B cell (primary cell): ENCODE measurements around the gene RIMS3. TPM values are rescaled to one million over a fixed set of nuclear protein-coding genes. Genes with fewer than 3 reads are reported as not detected.

Experiments
- ATAC-seq: fragments of 200-7000 bp; cut with Tn5 transposase; one replicate; pipeline ENCODE4 v1.10.0; 2021; ENCODE audit warnings: low read depth, mild to moderate bottlenecking, moderate number of reproducible peaks, moderate library complexity
- CTCF ChIA-PET: fragments of 350-600 bp; sonication (Branson Sonifier 250); formaldehyde crosslinking; loops from one replicate; lab custom pipeline; 2021; ENCODE audit warnings: antibody characterized with exemption, inconsistent platforms; lab: Charles Lee
- POLR2A ChIA-PET: fragments of 350-600 bp; sonication (Branson Sonifier 250); formaldehyde crosslinking; loops from one replicate; lab custom pipeline; 2021; ENCODE audit warnings: antibody characterized with exemption; lab: Charles Lee
- DNase-seq: peaks from one replicate; pipeline ENCODE4 v3.0.0; 2013
- H2AFZ ChIP-seq: 2 replicates; pipeline ENCODE4 v1.6.1; 2012; ENCODE audit warnings: mild to moderate bottlenecking, low read depth, low read length; ENCODE audit not compliant: insufficient read depth, poor library complexity, severe bottlenecking
- H3K27ac ChIP-seq, 2 donors: 1 replicate in 1 of 2; 2 replicates in 1 of 2; pipeline ENCODE4 v1.5.1; 2012 to 2013; ENCODE audit warnings: low read length in 2 of 2, mild to moderate bottlenecking in 2 of 2, moderate library complexity in 1 of 2
- H3K27me3 ChIP-seq, 4 experiments: fragments of 200-600 bp in 1 of 4; sonication (generic) in 1 of 4; replicated peaks in 1 of 4; 1 replicate in 2 of 4; 2 replicates in 2 of 4; pipeline versions ENCODE4 v1.6.1 to v1.7.0; 2013 to 2016; ENCODE audit warnings: low read length in 3 of 4, mild to moderate bottlenecking in 2 of 4, mixed read lengths in 1 of 4, moderate library complexity in 1 of 4; ENCODE audit not compliant: insufficient read depth in 4 of 4, control insufficient read depth in 3 of 4; ENCODE audit errors: control extremely low read depth in 1 of 4
- H3K36me3 ChIP-seq, 2 experiments: replicated peaks in 1 of 2; 1 replicate in 1 of 2; 2 replicates in 1 of 2; pipeline versions ENCODE4 v1.6.1 to v1.7.1; 2013; ENCODE audit warnings: low read length in 1 of 2; ENCODE audit not compliant: insufficient read depth in 2 of 2, control insufficient read depth in 1 of 2; ENCODE audit errors: control extremely low read depth in 1 of 2, extremely low read depth in 1 of 2
- H3K4me1 ChIP-seq, 2 donors: fragments of 200-600 bp in 1 of 2; sonication (generic) in 1 of 2; 1 replicate in 1 of 2; 2 replicates in 1 of 2; pipeline versions ENCODE4 v1.5.1 to v1.6.1; 2013 to 2017; ENCODE audit warnings: low read length in 2 of 2; ENCODE audit not compliant: control insufficient read depth in 2 of 2, insufficient read depth in 2 of 2
- H3K4me2 ChIP-seq: replicated peaks from 2 replicates; pipeline ENCODE3; 2012; ENCODE audit warnings: mild to moderate bottlenecking, low read depth, low read length; ENCODE audit not compliant: poor library complexity, severe bottlenecking
- H3K4me3 ChIP-seq, 5 experiments: fragments of 200-600 bp in 1 of 5; sonication (generic) in 1 of 5; 1 replicate in 3 of 5; 2 replicates in 2 of 5; pipeline versions ENCODE4 v1.5.1 to v1.7.0; 2011 to 2016; ENCODE audit warnings: low read length in 4 of 5, mild to moderate bottlenecking in 4 of 5, low read depth in 2 of 5, control low read depth in 1 of 5, moderate library complexity in 1 of 5; ENCODE audit not compliant: insufficient read depth in 1 of 5; ENCODE audit errors: control extremely low read depth in 1 of 5, extremely low read depth in 1 of 5
- H3K79me2 ChIP-seq: fragments of 200-600 bp; sonication (generic); one replicate; pipeline ENCODE4 v1.6.0; 2016; ENCODE audit warnings: low read length; ENCODE audit not compliant: control insufficient read depth, insufficient read depth
- H3K9ac ChIP-seq: fragments of 200-600 bp; sonication (generic); 2 replicates; pipeline ENCODE4 v1.6.1; 2017; ENCODE audit warnings: mild to moderate bottlenecking, low read length, moderate library complexity
- H3K9me3 ChIP-seq, 3 donors: one replicate each; pipeline versions ENCODE4 v1.6.1 to v1.7.1; 2013; ENCODE audit warnings: low read length in 2 of 3; ENCODE audit not compliant: control insufficient read depth in 2 of 3, insufficient read depth in 1 of 3; ENCODE audit errors: control extremely low read depth in 1 of 3
- H4K20me1 ChIP-seq: 2 replicates; pipeline ENCODE4 v1.6.0; 2012; ENCODE audit warnings: mild to moderate bottlenecking, low read length; ENCODE audit not compliant: insufficient read depth, control insufficient read depth, poor library complexity, severe bottlenecking
- H3K27ac Mint-ChIP-seq: one replicate; pipeline ENCODE4 v1.8.0; 2021; ENCODE audit warnings: mixed read lengths
- H3K27me3 Mint-ChIP-seq: one replicate; pipeline ENCODE4 v1.8.0; 2021; ENCODE audit warnings: mixed read lengths
- H3K4me1 Mint-ChIP-seq: one replicate; pipeline ENCODE4 v1.8.0; 2021; ENCODE audit warnings: mixed read lengths
- H3K4me3 Mint-ChIP-seq: one replicate; pipeline ENCODE4 v1.8.0; 2021; ENCODE audit warnings: mixed read lengths
- H3K9me3 Mint-ChIP-seq: one replicate; pipeline ENCODE4 v1.8.0; 2022; ENCODE audit warnings: mixed read lengths; ENCODE audit not compliant: insufficient read depth
- EZH2 ChIP-seq: IDR thresholded peaks from 2 replicates; pipeline ENCODE4 v1.6.1; 2012; ENCODE audit warnings: borderline replicate concordance, low read depth, mild to moderate bottlenecking, moderate library complexity, low read length; ENCODE audit not compliant: insufficient read depth, poor library complexity, severe bottlenecking
- whole genome bisulfite sequencing: methylation state at CpG from one replicate; pipeline ENCODE4 v1.1.5; 2013; ENCODE audit warnings: missing lambda C conversion rate; ENCODE audit not compliant: insufficient coverage; 5-methylcytosine and 5-hydroxymethylcytosine counted together
- intact Hi-C: fragments of 100-400 bp; cut with micrococcal nuclease; formaldehyde crosslinking; loops from one replicate; pipeline ENCODE4 v1.10.0; 2022
- polyA plus RNA-seq: library from polyadenylated mRNA; depleted of rRNA; stranded (reverse); fragments of >200 nt; gene quantifications from 2 replicates; pipeline ENCODE4 v1.2.3, GENCODE V29; 2012
- total RNA-seq, 2 donors: library from RNA; stranded (reverse); fragments of 120-200 nt in 1 of 2; gene quantifications; 1 replicate in 1 of 2; 2 replicates in 1 of 2; pipeline versions ENCODE4 v1.2.3 to v1.2.4, GENCODE V29; 2013 to 2022
- TF ChIP-seq, protein P1 (sequence below): fragments of 200-600 bp; IDR thresholded peaks from one replicate; pipeline ENCODE4 v1.8.0; 2022; ENCODE audit warnings: antibody characterized with exemption, mild to moderate bottlenecking

Gene RIMS3
- total and polyA plus RNA-seq, 2 donors (not counting 1 experiment from before 2014, with no cell fraction given): 1.1 to 5.4 TPM

DNA sequence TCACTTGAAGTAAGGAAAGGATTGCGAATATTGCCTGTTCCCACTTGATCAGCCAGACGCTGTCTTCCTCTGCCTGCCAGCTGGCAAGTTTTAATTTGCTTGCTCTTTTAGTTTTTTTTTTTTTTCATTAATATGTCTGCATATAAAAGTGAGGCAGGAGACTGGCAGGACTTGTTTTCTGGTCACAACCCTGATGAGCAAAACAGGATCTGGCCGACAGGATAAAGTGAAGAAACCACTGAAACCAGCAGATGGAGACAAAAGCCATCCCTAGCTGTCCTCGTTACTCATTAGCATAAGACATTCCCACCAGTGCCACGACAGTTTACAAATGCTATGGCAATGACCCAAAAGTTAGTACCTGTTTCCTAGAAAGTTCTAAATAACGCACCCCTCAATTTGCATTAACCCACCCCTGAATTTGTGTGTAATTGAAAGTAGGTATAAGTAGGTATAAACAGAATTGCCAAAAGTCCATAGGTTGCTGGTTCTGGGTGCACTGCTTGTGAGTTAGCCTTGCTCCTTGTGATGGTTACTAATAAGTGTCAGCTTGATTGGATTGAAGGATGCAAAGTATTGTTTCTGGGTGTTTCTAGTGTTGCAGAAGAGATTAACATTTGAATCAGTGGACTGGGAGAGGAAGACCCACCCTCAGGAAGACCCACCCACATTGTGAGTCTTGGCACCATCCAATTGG, 73.2 kb downstream of the RIMS3 start:
- Histone ChIP-seq H3K79me2 (no peaks in the 10 kb centered on the region), H2AFZ (no peak overlapping the region), H3K4me3 (no peak overlapping the region), H3K27ac (no peak overlapping the region), H3K36me3 (no peaks in the 10 kb centered on the region), H4K20me1 (no peaks in the 10 kb centered on the region), H3K27me3 (peaks cover 0 to 2% (median 0%) of the 10 kb centered on the region in 4 experiments), H3K4me1 (no peaks in the 10 kb centered on the region), H3K9me3 (no peaks in the 10 kb centered on the region), H3K4me2 (no peak overlapping the region), H3K9ac (no peak overlapping the region)
- H3K4me1 Mint-ChIP-seq: peaks cover 4% of the 10 kb centered on the region
- intact Hi-C loops: loop anchor here (2.0 kb wide), 1 partner anchor 361 kb away; no protein-coding TSS in a partner anchor
- H3K27ac Mint-ChIP-seq: no peak overlapping the region
- H3K9me3 Mint-ChIP-seq: no peaks in the 10 kb centered on the region
- 57% methylated on average over 2 of the region's 6 CpGs for WGBS
- ATAC-seq (no peak), DNase-seq (peak; percentile 40)
- no peak overlapping the region for H3K4me3 Mint-ChIP-seq
- H3K27me3 Mint-ChIP-seq: peaks cover 14% of the 10 kb centered on the region
- CTCF ChIA-PET: interaction anchor here (0.9 to 1.4 kb wide), 4 partner anchors 60 to 360 kb away, joined by 3 to 6 read pairs (median 3); partner anchors contain the start of gene ZNF684
- TF ChIP-seq, protein P1, sequence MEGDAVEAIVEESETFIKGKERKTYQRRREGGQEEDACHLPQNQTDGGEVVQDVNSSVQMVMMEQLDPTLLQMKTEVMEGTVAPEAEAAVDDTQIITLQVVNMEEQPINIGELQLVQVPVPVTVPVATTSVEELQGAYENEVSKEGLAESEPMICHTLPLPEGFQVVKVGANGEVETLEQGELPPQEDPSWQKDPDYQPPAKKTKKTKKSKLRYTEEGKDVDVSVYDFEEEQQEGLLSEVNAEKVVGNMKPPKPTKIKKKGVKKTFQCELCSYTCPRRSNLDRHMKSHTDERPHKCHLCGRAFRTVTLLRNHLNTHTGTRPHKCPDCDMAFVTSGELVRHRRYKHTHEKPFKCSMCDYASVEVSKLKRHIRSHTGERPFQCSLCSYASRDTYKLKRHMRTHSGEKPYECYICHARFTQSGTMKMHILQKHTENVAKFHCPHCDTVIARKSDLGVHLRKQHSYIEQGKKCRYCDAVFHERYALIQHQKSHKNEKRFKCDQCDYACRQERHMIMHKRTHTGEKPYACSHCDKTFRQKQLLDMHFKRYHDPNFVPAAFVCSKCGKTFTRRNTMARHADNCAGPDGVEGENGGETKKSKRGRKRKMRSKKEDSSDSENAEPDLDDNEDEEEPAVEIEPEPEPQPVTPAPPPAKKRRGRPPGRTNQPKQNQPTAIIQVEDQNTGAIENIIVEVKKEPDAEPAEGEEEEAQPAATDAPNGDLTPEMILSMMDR: peak; percentile 39
- no peak for TF ChIP-seq EZH2
- POLR2A ChIA-PET: interaction anchor here (0.7 kb wide), 1 partner anchor 131 kb away, joined by 4 read pairs; no protein-coding TSS in a partner anchor

DNA sequence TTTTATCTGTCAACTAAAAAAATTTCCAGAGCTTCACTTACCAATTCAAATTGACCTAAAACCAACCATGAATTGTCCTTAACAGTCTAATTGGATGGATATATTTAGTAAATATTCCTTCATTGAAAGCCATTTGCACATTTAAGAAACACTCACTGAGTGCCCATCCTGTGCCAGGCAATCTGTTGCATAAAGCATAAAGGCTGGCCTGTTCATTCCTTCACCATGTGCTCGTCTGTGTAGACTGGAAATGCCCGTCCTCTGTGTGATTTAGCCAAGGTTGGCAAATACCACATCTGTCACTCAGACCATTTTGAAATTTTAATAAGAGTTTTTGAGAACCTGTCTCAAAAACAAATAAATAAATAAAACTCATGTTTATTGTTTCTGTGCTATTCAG, 76.9 kb downstream of the RIMS3 start:
- ATAC-seq (no peak), DNase-seq (no peak)
- Mint-ChIP-seq H3K4me3 (no peak overlapping the region), H3K9me3 (no peaks in the 10 kb centered on the region), H3K27ac (no peak overlapping the region), H3K27me3 (peaks cover 16% of the 10 kb centered on the region), H3K4me1 (peaks cover 4% of the 10 kb centered on the region)
- no peaks in the 10 kb centered on the region for H3K9me3 ChIP-seq
- WGBS: no CpG with 5 or more reads among the region's 2 CpGs
- ChIA-PET CTCF (interaction anchor here (0.8 to 1.9 kb wide), 2 partner anchors 8 to 364 kb away, joined by 3 to 8 read pairs; no protein-coding TSS in a partner anchor), POLR2A (interaction anchor here (0.7 kb wide), 1 partner anchor 1061 kb away, joined by 3 read pairs; no protein-coding TSS in a partner anchor)
- TF ChIP-seq, protein P1: no peak
- TF ChIP-seq EZH2: no peak
- intact Hi-C loops: no loop called here
- no peaks in the 10 kb centered on the region for H3K27me3 ChIP-seq
- H3K4me2 ChIP-seq: no peak overlapping the region
- H4K20me1 ChIP-seq: no peaks in the 10 kb centered on the region
- H3K36me3 ChIP-seq: no peaks in the 10 kb centered on the region
- H3K79me2 ChIP-seq: no peaks in the 10 kb centered on the region
- H2AFZ ChIP-seq: no peak overlapping the region
- no peak overlapping the region for H3K27ac ChIP-seq
- H3K9ac ChIP-seq: no peak overlapping the region
- no peak overlapping the region for H3K4me3 ChIP-seq
- no peaks in the 10 kb centered on the region for H3K4me1 ChIP-seq
